EH (cell line): Measurements from ENCODE around the gene KRT85.
"Not testable (repeated sequence)": the region's sequence is repeated elsewhere in the genome, so short reads cannot be mapped to it uniquely, and the experiment has no call there.

ENCODE experiments used
- DNase-seq: peaks from one replicate; pipeline ENCODE4 v3.0.0-alpha.2; 2015; ENCODE audit warnings: low read depth

Gene KRT85

DNA sequence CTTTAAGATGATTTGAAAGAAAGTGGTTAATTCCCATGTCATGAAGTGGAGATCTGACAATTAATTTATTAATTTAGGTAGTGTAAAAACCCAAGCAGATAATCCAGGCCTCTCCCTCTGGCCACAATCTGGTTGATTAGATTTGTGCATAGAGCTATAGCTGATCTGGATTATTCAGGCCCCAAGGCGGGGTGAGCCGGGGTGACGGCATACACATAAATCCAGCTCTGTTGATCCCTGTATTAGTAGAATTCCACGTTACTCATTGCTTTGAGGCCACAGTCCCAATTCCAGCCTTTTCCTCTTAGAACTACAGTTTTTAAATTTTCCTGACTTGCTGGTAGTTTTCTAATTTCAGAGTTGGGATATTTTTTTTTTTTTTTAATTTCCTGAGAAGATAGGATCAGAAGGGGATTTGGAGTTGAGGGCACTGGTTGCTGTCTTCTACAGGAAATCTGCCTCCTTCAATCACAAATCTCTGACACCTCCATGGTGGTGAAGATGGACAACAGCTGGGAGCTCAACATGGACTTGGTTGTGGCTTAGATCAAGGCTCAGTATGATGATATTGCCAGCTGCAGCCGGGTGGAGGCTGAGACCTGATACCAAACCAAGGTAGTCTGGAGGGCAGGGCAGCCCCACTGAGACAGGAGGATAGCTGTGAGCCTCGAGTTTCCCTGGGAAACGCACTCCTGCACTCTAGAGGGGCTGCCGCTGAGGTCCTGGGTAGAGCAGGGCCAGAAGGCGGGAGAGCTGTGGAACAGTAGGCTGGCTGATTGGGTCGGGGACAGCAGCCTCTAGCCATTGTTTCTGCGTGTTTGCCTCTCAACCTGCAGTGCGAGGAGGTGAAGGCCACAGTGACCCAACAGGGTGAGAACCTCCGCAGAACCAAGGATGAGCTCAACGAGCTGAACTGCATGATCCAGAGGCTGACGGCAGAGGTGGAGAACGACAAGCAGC lies 19.4 kb downstream of the KRT85 start:
- DNase-seq, result no peak

GRCh38 chr12:52347016-52347415 lies 20.3 kb downstream of the KRT85 start:
- no peak for DNase-seq

DNA sequence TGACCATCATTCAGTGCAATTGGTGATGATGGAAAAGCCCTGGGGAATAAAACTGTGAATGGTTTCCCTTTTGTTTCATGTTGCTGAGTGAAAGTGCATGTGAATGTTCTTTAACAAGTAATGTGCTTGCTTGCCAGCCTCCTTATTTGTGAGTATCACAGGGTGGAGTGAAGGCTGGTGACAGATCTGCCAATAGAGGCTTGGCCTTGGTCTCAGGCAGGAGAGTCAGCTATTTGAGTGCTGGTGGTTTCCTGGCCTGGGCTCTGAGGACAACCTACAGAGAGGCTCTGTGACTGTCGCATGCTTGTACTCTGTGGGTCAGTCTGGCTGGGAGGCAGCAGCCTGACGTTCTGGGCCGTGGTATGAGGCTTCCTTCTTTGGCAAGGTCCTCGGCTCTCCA lies 20.7 kb downstream of the KRT85 start:
- DNase-seq, result no peak

DNA sequence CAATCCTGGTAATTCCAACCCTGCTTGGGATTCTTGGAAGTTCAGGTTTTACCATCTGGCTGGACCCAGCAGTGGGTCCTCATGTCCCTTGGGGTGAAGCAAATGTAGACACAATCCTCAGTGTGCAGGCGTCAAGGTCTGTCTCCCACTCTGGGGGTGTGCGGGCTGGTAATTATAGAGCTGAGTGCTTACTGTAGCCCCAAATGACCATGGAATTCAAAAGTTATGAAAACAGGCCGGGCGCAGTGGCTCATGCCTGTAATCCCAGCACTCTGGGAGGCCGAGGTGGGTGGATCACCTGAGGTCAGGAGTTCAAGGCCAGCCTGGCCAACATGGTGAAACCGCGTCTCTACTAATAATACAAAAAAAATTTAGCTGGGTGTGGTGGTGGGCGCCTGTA lies 22.2 kb downstream of the KRT85 start:
- not testable (repeated sequence) for DNase-seq

- no peak for DNase-seq
Observed at GRCh38 chr12:52344111-52344510, 23.2 kb downstream of the KRT85 start.

- DNase-seq, result no peak
Observed at GRCh38 chr12:52343550-52343949, 23.7 kb downstream of the KRT85 start.

- no peak for DNase-seq
Observed at GRCh38 chr12:52342781-52343490, 24.3 kb downstream of the KRT85 start.

GRCh38 chr12:52341066-52341580 lies 26.2 kb downstream of the KRT85 start:
- DNase-seq, result no peak

- no peak for DNase-seq
Observed at GRCh38 chr12:52338241-52338960, 28.9 kb downstream of the KRT85 start.

- DNase-seq, result peak; percentile 15
Observed at GRCh38 chr12:52337054-52337453, 30.2 kb downstream of the KRT85 start.

DNA sequence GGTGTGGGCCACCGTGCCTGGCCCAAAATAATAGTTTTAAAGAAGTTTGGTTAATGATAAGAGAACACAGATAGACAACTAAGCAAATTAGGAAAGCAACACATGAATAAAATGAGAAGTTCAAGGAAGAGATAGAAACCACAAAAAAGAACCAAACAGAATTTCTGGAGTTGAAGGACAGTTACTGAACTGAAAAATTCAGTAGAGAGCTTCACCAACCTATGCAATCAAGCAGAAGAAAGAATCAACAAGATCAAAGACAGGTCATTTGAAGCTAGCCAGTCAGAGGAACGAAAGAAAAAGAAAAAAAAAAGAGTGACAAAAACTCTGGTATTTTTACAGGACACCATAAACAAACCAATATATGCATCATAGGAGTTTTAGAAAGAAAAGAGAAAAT lies 30.6 kb downstream of the KRT85 start:
- no peak for DNase-seq

DNA sequence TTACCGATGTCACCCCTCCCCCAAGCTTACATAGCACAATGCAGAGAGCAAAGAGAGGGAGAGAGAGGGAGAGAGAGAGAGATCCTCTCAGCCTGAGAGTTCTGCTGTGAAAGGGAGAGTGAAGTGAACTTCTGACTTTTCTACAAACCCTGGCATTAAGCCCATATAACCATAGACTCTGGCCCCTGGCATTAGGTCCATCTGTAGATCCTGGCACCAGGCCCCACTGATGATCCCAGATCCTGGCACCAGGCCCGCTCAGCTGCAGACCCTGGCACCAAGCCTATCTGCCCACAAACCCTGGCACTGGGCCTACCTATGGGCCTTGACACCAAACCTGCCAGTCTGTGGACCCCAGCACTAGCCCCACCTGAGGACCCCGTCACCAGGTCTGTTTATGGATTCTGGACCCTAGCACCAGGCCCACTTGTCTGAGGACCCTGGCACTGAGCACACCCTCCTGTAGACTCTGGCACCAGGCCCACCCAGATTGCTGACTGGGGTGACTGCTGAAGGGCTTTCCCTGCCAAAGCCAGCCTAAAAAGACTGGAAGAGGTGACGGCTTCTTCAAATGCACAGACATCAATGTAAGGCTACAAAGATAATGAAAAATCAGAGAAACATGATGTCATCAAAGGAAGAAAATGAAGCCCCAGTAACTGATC lies 31.6 kb downstream of the KRT85 start:
- DNase-seq, result no peak

- no peak for DNase-seq
Observed at GRCh38 chr12:52334185-52334584, 33.1 kb downstream of the KRT85 start.

DNA sequence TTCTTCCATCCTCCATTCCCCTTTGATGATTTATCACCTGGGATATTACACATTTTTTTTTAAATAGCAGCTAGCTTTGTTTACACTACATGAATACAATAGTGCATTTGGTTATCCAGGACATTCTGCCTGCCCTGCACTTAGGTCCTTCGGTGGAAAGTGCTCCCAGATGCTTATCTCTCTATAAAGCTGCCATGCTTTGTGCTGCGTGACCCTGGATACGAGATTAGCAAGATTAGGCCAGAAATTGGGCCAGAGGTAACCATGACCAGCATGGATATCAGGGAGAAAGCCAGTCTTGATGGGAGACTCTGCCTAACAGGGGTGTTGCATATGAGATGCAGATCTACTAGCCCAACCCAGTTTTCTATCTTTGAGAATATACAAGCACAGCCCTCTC lies 34.0 kb downstream of the KRT85 start:
- no peak for DNase-seq

DNA sequence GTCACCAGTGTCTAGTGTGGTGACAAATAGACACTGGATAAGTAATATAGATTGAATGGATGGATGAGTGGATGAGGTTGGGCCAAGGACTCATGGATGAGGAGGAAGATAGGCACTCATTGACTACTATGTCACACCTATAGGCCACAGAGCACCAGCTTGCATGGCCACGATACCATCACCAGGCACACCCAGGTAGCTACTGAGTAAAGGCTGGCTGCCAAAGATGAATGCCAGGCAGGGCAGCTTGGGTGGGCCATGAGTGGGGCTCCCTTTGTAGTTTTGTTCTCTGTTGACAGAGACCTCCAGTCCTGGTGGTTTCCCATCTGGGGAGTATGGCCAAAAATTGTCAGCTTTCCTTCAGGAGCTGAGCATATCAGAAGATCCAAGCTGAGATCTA lies 34.9 kb downstream of the KRT85 start:
- DNase-seq, result no peak

DNA sequence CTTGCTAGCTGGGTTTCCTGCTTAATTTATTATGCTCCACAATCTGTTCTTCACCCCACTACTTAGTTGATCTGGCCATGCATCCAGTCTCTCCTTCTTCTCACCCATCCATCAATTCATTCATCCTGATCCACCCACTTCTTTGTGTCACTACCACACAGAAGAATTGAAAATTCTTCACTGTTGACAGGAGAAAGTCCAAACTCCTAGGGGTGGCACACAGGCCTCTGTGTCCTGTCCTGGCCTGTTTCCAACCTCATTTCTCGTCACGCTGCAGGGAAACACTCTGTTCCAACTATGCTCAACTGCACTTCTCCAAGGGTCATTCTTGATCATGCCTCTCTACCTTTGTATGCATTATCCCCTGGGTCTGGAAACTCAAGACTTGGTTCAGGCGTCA lies 35.4 kb downstream of the KRT85 start:
- no peak for DNase-seq

DNA sequence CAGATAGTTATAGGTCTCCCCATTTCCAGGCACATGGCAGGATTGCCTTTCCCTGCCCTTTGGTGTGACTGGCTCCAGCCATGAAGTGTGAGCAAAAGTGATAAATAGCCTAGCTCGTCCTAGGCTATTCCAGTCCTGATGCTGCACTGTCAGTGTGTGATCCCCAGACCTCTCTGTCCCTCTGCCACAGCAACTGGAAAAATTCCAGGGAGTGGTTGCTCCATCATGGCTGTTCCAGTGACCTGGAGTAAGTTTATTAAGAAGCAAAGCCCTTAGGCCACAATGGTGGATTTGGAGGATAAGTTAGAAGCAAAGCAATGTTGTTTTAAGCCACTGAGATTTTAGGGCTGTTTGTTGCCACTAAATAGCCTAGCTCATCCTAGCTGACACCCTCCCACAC lies 36.2 kb downstream of the KRT85 start:
- DNase-seq, result peak; percentile 26

- no peak for DNase-seq
Observed at GRCh38 chr12:52327830-52328500, 39.3 kb downstream of the KRT85 start.

- DNase-seq, result peak; percentile 94
Observed at GRCh38 chr12:52327052-52327829, 40.0 kb downstream of the KRT85 start.

GRCh38 chr12:52324153-52324444 lies 43.2 kb downstream of the KRT85 start:
- no peak for DNase-seq
